Erythroblast (primary cell): ENCODE results near the gene ZNF831.

ENCODE experiments used
- GATA1 ChIP-seq: IDR thresholded peaks from 2 replicates; pipeline ENCODE4 v1.6.1; 2011; ENCODE audit warnings: low read depth, mild to moderate bottlenecking, control low read depth, low read length, moderate library complexity
- POLR2A ChIP-seq: IDR thresholded peaks from 2 replicates; pipeline ENCODE4 v1.6.1; 2011; ENCODE audit warnings: mild to moderate bottlenecking, low read length

GRCh38 chr20:59125332-59125731, 38.3 kb upstream of the ZNF831 start:
- TF ChIP-seq POLR2A = no peak
- TF ChIP-seq GATA1 = no peak
